K562 (cell line): Measurements from ENCODE around the gene PDIA3. TPM values are rescaled to one million over a fixed set of nuclear protein-coding genes. Genes with fewer than 3 reads are reported as not detected.
A peak's percentile ranks its signal among the peaks of the same experiment; 100 is the strongest.

Experiments used
- BRD4 ChIP-seq: fragments of 200-600 bp; sonication (generic); IDR thresholded peaks from 2 replicates; pipeline ENCODE4 v1.6.1; 2017; ENCODE audit warnings: inconsistent platforms
- FOXM1 ChIP-seq, 2 experiments: fragments of 450-650 bp in 1 of 2; sonication (generic) in 1 of 2; formaldehyde crosslinking in 1 of 2; IDR thresholded peaks; 2 replicates each; pipeline versions ENCODE4 v1.6.1 to v1.9.0; 2017 to 2022; ENCODE audit warnings: low read depth in 2 of 2, mild to moderate bottlenecking in 2 of 2, missing genetic modification reagents in 1 of 2, moderate library complexity in 1 of 2
- ILK ChIP-seq: fragments of 450-650 bp; IDR thresholded peaks from 2 replicates; pipeline ENCODE4 v1.6.1; 2016; ENCODE audit warnings: missing genetic modification characterization, low read depth, mild to moderate bottlenecking, missing compliant biosample characterization, moderate library complexity, borderline replicate concordance
- KDM2B ChIP-seq: fragments of 250-450 bp; sonication (Bioruptor Pico); IDR thresholded peaks from 2 replicates; pipeline ENCODE4 v1.8.0; 2021; ENCODE audit warnings: mild to moderate bottlenecking, moderate library complexity
- POLR3A ChIP-seq: IDR thresholded peaks from 2 replicates; pipeline ENCODE4 v1.6.1; 2011; ENCODE audit warnings: borderline replicate concordance, mild to moderate bottlenecking, moderate library complexity; ENCODE audit not compliant: insufficient read length, insufficient read depth; ENCODE audit errors: extremely low read depth
- PURB ChIP-seq: sonication (generic); formaldehyde crosslinking; IDR thresholded peaks from 2 replicates; pipeline ENCODE4 v1.9.0; 2021; ENCODE audit warnings: low read depth, mild to moderate bottlenecking, missing genetic modification reagents
- TCFL5 ChIP-seq: fragments of 250-450 bp; sonication (Bioruptor Pico); conservative IDR thresholded peaks from 2 replicates; pipeline ENCODE4 v1.6.1; 2021; ENCODE audit warnings: mild to moderate bottlenecking, moderate library complexity, matching md5 sums
- THAP7 ChIP-seq: fragments of 250-450 bp; sonication (Bioruptor Pico); IDR thresholded peaks from 2 replicates; pipeline ENCODE4 v1.5.0; 2021
- ZKSCAN3 ChIP-seq: fragments of 250-450 bp; sonication (Bioruptor Pico); IDR thresholded peaks from 2 replicates; pipeline ENCODE4 v1.4.0; 2020
- ZNF175 ChIP-seq: fragments of 200-800 bp; sonication (Bioruptor generic); IDR thresholded peaks from 2 replicates; pipeline ENCODE4 v1.6.1; 2016; ENCODE audit warnings: low read depth, mild to moderate bottlenecking, missing genetic modification characterization, missing compliant biosample characterization
- polyA plus RNA-seq, 8 experiments: library from polyadenylated mRNA; depleted of rRNA in 4 of 8; stranded (reverse) in 5 of 8; unstranded in 3 of 8; fragments of >200 nt; fragmentation: Nextera tagmentation in 2 of 8; fragmentation: Illumina TruSeq in 1 of 8; extraction: Ambion mirVana in 2 of 8; extraction: Trizol in 1 of 8; gene quantifications; 2 replicates each; pipeline versions ENCODE4 v1.2.1 to v1.2.3, GENCODE V29; 2011 to 2014; ENCODE audit warnings: inconsistent platforms in 1 of 8, missing spikeins in 1 of 8
- total RNA-seq, 7 experiments: library from RNA; depleted of rRNA in 6 of 7; stranded (reverse); fragments of >200 nt in 6 of 7; fragmentation: Illumina TruSeq in 2 of 7; extraction: Trizol in 2 of 7; gene quantifications; 2 replicates each; pipeline versions ENCODE4 v1.2.1 to v1.2.3, GENCODE V29; 2011 to 2021; ENCODE audit warnings: low replicate concordance in 1 of 7
- TF ChIP-seq, protein P1 (sequence below), 2 experiments: fragments of 150-350 bp in 1 of 2; IDR thresholded peaks; 2 replicates each; pipeline ENCODE4 v1.6.1; 2012 to 2016; ENCODE audit warnings: low read depth in 2 of 2, low read length in 2 of 2, mild to moderate bottlenecking in 1 of 2, moderate library complexity in 1 of 2
- TF ChIP-seq, protein P2 (sequence below): fragments of 450-650 bp; IDR thresholded peaks from 2 replicates; pipeline ENCODE4 v1.6.1; 2016
- TF ChIP-seq, protein P3 (sequence below): IDR thresholded peaks from 2 replicates; pipeline ENCODE4 v1.6.1; 2012; ENCODE audit warnings: low read depth, low read length, improper control_type of control experiment, borderline replicate concordance
- TF ChIP-seq, protein P4 (sequence below): fragments of 450-650 bp; formaldehyde crosslinking; IDR thresholded peaks from 2 replicates; pipeline ENCODE4 v1.4.0; 2022; ENCODE audit warnings: missing genetic modification characterization
- TF ChIP-seq, protein P5 (sequence below): fragments of 250-450 bp; sonication (Bioruptor Pico); IDR thresholded peaks from 2 replicates; pipeline ENCODE4 v1.5.0; 2021; ENCODE audit warnings: mild to moderate bottlenecking, borderline replicate concordance

PDIA3 gene
- total and polyA plus RNA-seq, 9 of the 15 experiments (the other 6 are each of a cell fraction or from before 2014, with no cell fraction given), result 13.5 to 386 (median 149) TPM

DNA sequence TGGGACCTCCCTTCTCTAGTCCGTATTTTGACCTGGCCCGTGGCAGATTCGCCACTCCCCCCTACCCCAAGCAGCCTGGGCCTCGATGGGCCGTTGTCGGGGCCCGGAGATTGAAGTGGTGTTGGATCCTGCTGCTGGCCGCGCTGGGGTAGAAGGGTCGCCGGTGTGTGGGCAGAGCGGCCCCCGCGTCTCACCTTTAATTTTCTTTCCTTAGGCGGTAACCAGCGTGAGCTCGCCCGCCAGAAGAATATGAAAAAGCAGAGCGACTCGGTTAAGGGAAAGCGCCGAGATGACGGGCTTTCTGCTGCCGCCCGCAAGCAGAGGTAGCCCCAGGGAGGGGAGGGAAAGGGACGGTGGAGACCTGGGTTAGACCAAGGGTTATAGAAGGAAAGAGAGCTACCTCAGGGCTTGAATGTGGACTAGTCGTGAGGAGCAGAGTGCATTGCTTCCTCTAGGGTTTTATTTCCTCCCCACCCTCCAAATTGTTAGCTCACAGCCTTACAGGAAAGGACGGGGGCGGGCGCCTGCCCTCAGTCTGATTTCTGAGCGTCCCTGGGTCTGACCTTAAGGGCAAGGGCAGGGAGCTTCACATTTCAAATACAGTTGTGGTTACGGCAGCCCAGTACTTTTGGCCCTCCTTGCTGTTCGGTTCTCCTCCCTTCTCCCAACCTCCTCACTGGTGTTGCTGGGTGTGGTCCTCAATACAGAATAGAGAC lies 46.7 kb downstream of the PDIA3 start (continued):
- TF ChIP-seq, protein P1, sequence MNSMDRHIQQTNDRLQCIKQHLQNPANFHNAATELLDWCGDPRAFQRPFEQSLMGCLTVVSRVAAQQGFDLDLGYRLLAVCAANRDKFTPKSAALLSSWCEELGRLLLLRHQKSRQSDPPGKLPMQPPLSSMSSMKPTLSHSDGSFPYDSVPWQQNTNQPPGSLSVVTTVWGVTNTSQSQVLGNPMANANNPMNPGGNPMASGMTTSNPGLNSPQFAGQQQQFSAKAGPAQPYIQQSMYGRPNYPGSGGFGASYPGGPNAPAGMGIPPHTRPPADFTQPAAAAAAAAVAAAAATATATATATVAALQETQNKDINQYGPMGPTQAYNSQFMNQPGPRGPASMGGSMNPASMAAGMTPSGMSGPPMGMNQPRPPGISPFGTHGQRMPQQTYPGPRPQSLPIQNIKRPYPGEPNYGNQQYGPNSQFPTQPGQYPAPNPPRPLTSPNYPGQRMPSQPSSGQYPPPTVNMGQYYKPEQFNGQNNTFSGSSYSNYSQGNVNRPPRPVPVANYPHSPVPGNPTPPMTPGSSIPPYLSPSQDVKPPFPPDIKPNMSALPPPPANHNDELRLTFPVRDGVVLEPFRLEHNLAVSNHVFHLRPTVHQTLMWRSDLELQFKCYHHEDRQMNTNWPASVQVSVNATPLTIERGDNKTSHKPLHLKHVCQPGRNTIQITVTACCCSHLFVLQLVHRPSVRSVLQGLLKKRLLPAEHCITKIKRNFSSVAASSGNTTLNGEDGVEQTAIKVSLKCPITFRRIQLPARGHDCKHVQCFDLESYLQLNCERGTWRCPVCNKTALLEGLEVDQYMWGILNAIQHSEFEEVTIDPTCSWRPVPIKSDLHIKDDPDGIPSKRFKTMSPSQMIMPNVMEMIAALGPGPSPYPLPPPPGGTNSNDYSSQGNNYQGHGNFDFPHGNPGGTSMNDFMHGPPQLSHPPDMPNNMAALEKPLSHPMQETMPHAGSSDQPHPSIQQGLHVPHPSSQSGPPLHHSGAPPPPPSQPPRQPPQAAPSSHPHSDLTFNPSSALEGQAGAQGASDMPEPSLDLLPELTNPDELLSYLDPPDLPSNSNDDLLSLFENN (IDR thresholded peaks at IDR 0.05; ENCODE audit: low read depth in 2 of 2, low read length in 2 of 2), result no peak
- TF ChIP-seq, protein P2, sequence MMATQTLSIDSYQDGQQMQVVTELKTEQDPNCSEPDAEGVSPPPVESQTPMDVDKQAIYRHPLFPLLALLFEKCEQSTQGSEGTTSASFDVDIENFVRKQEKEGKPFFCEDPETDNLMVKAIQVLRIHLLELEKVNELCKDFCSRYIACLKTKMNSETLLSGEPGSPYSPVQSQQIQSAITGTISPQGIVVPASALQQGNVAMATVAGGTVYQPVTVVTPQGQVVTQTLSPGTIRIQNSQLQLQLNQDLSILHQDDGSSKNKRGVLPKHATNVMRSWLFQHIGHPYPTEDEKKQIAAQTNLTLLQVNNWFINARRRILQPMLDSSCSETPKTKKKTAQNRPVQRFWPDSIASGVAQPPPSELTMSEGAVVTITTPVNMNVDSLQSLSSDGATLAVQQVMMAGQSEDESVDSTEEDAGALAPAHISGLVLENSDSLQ, result no peak
- TF ChIP-seq ZKSCAN3 (no peak), ILK (no peak), FOXM1 (IDR thresholded peaks at IDR 0.05; ENCODE audit: low read depth) (no peak), FOXM1 (CRISPR knock-in tag; IDR thresholded peaks at IDR 0.05; ENCODE audit: low read depth) (no peak), KDM2B (no peak), BRD4 (0 out of 2 replicates have a peak, but pooled peaks have one; percentile 2), THAP7 (CRISPR knock-in tag) (no peak), TCFL5 (CRISPR knock-in tag) (no peak), PURB (CRISPR knock-in tag) (no peak), ZNF175 (no peak), POLR3A (no peak)
- TF ChIP-seq, protein P3, sequence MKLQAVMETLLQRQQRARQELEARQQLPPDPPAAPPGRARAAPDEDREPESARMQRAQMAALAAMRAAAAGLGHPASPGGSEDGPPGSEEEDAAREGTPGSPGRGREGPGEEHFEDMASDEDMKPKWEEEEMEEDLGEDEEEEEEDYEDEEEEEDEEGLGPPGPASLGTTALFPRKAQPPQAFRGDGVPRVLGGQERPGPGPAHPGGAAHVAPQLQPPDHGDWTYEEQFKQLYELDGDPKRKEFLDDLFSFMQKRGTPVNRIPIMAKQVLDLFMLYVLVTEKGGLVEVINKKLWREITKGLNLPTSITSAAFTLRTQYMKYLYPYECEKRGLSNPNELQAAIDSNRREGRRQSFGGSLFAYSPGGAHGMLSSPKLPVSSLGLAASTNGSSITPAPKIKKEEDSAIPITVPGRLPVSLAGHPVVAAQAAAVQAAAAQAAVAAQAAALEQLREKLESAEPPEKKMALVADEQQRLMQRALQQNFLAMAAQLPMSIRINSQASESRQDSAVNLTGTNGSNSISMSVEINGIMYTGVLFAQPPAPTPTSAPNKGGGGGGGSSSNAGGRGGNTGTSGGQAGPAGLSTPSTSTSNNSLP, result no peak
- TF ChIP-seq, protein P4, sequence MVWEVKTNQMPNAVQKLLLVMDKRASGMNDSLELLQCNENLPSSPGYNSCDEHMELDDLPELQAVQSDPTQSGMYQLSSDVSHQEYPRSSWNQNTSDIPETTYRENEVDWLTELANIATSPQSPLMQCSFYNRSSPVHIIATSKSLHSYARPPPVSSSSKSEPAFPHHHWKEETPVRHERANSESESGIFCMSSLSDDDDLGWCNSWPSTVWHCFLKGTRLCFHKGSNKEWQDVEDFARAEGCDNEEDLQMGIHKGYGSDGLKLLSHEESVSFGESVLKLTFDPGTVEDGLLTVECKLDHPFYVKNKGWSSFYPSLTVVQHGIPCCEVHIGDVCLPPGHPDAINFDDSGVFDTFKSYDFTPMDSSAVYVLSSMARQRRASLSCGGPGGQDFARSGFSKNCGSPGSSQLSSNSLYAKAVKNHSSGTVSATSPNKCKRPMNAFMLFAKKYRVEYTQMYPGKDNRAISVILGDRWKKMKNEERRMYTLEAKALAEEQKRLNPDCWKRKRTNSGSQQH (CRISPR knock-in tag), result no peak
- TF ChIP-seq, protein P5, sequence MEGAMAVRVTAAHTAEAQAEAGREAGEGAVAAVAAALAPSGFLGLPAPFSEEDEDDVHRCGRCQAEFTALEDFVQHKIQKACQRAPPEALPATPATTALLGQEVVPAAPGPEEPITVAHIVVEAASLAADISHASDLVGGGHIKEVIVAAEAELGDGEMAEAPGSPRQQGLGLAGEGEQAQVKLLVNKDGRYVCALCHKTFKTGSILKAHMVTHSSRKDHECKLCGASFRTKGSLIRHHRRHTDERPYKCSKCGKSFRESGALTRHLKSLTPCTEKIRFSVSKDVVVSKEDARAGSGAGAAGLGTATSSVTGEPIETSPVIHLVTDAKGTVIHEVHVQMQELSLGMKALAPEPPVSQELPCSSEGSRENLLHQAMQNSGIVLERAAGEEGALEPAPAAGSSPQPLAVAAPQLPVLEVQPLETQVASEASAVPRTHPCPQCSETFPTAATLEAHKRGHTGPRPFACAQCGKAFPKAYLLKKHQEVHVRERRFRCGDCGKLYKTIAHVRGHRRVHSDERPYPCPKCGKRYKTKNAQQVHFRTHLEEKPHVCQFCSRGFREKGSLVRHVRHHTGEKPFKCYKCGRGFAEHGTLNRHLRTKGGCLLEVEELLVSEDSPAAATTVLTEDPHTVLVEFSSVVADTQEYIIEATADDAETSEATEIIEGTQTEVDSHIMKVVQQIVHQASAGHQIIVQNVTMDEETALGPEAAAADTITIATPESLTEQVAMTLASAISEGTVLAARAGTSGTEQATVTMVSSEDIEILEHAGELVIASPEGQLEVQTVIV, result no peak
